ENCODE data around the gene SLC5A11. TPM values are rescaled to one million over a fixed set of nuclear protein-coding genes. Genes with fewer than 3 reads are reported as not detected.

SLC5A11 gene
- total and polyA plus RNA-seq, 2 experiments from 2014 or later = 1.2 to 1.7 TPM

DNA sequence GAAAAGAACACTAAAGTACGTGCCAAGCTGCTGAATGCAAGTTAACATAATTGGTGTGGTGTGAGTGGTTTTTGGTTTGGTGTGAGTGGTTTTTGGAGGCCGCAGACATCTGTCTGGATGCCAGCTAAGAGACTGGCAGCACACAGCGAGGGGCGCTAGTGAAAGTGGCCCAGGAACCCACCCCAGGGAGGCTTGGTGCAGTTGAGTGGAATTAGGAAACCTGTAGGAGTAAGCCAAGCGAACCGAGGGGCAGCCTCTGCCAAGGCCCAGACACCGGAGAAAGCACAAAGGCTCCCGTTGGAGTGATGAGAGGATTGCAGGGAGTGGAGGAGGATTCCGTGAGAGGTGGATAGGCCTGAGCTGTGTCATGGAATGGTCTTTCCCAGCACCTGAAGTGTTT, 24.6 kb upstream of the SLC5A11 start:
- Histone ChIP-seq H3K36me3 (replicated peaks; ENCODE audit: insufficient read depth, low read depth) (no peaks in the 10 kb centered on the region), H3K27ac (no peak overlapping the region), H3K9me2 (replicated peaks; ENCODE audit: insufficient read depth) (no peaks in the 10 kb centered on the region), H3K4me1 (ENCODE audit: insufficient read depth) (no peaks in the 10 kb centered on the region), H3K27me3 (no peaks in the 10 kb centered on the region), H2AFZ (no peak overlapping the region), H3K4me3 (no peak overlapping the region), H4K20me1 (ENCODE audit: insufficient read depth, poor library complexity, severe bottlenecking) (no peaks in the 10 kb centered on the region), H3K9me3 (ENCODE audit: low read depth) (no peaks in the 10 kb centered on the region), H3K79me2 (no peaks in the 10 kb centered on the region), H3K4me2 (no peak overlapping the region)
- TF ChIP-seq, protein P1, sequence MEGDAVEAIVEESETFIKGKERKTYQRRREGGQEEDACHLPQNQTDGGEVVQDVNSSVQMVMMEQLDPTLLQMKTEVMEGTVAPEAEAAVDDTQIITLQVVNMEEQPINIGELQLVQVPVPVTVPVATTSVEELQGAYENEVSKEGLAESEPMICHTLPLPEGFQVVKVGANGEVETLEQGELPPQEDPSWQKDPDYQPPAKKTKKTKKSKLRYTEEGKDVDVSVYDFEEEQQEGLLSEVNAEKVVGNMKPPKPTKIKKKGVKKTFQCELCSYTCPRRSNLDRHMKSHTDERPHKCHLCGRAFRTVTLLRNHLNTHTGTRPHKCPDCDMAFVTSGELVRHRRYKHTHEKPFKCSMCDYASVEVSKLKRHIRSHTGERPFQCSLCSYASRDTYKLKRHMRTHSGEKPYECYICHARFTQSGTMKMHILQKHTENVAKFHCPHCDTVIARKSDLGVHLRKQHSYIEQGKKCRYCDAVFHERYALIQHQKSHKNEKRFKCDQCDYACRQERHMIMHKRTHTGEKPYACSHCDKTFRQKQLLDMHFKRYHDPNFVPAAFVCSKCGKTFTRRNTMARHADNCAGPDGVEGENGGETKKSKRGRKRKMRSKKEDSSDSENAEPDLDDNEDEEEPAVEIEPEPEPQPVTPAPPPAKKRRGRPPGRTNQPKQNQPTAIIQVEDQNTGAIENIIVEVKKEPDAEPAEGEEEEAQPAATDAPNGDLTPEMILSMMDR (IDR thresholded peaks at IDR 0.05; ENCODE audit: poor library complexity) = no peak
- TF ChIP-seq EZH2 (IDR thresholded peaks at IDR 0.05; ENCODE audit: borderline replicate concordance) = no peak
- TF ChIP-seq EZH2phosphoT487 (IDR thresholded peaks at IDR 0.05; ENCODE audit: low read depth, severe bottlenecking, unreplicated experiment) = no peak
- no peak for DNase-seq (ENCODE audit: low spot score)
- WGBS (ENCODE audit: low lambda C conversion rate, missing lambda C conversion rate) = 95% methylated on average over 9 of the region's 9 CpGs

- H4K20me1 ChIP-seq (ENCODE audit: insufficient read depth, poor library complexity, severe bottlenecking) = no peaks in the 10 kb centered on the region
- DNase-seq (ENCODE audit: low spot score) = no peak
- TF ChIP-seq, protein P1 (IDR thresholded peaks at IDR 0.05; ENCODE audit: poor library complexity) = no peak
- TF ChIP-seq EZH2phosphoT487 (IDR thresholded peaks at IDR 0.05; ENCODE audit: low read depth, severe bottlenecking, unreplicated experiment) (no peak), EZH2 (IDR thresholded peaks at IDR 0.05; ENCODE audit: borderline replicate concordance) (no peak)
- H3K9me2 ChIP-seq (replicated peaks; ENCODE audit: insufficient read depth) = no peaks in the 10 kb centered on the region
- no peak overlapping the region for H3K27ac ChIP-seq
- H3K4me3 ChIP-seq = no peak overlapping the region
- 81% methylated on average over 10 of the region's 10 CpGs for WGBS (ENCODE audit: low lambda C conversion rate, missing lambda C conversion rate)
- no peaks in the 10 kb centered on the region for H3K9me3 ChIP-seq (ENCODE audit: low read depth)
- no peaks in the 10 kb centered on the region for H3K27me3 ChIP-seq
- no peaks in the 10 kb centered on the region for H3K4me1 ChIP-seq (ENCODE audit: insufficient read depth)
- no peaks in the 10 kb centered on the region for H3K36me3 ChIP-seq (replicated peaks; ENCODE audit: insufficient read depth, low read depth)
- no peaks in the 10 kb centered on the region for H3K79me2 ChIP-seq
- H2AFZ ChIP-seq = no peak overlapping the region
- no peak overlapping the region for H3K4me2 ChIP-seq
Measured at GRCh38 chr16:24822542-24822941, 23.2 kb upstream of the SLC5A11 start.

DNA sequence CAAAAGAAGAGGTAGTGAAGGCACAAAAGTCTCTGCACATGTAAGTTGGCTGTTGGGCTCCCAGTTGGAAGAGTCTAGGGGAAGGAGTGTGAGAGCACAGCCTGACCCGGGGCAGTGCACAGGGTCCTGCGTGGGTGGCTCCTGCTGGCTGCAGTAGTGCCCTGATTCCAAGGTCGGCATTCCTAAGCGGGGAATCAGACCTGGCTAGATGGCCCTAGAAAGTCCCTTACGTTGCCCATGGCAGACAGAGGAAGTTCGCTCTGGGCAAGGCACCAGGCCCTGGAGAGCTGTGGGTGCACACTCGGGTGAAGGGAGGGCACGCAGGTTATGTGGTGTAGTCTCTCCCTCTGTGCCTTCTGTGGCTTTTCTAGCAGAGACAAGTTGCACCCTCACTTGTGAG, 22.8 kb upstream of the SLC5A11 start:
- Histone ChIP-seq H3K4me1 (ENCODE audit: insufficient read depth) (no peaks in the 10 kb centered on the region), H4K20me1 (ENCODE audit: insufficient read depth, poor library complexity, severe bottlenecking) (no peaks in the 10 kb centered on the region), H3K9me3 (ENCODE audit: low read depth) (no peaks in the 10 kb centered on the region), H3K27ac (no peak overlapping the region), H3K4me3 (no peak overlapping the region), H2AFZ (no peak overlapping the region), H3K79me2 (no peaks in the 10 kb centered on the region), H3K9me2 (replicated peaks; ENCODE audit: insufficient read depth) (no peaks in the 10 kb centered on the region), H3K27me3 (no peaks in the 10 kb centered on the region), H3K36me3 (replicated peaks; ENCODE audit: insufficient read depth, low read depth) (no peaks in the 10 kb centered on the region), H3K4me2 (no peak overlapping the region)
- no peak for DNase-seq (ENCODE audit: low spot score)
- 94% methylated on average over 8 of the region's 8 CpGs for whole genome bisulfite sequencing (ENCODE audit: low lambda C conversion rate, missing lambda C conversion rate)
- no peak for TF ChIP-seq EZH2 (IDR thresholded peaks at IDR 0.05; ENCODE audit: borderline replicate concordance)
- TF ChIP-seq, protein P1 (IDR thresholded peaks at IDR 0.05; ENCODE audit: poor library complexity) = no peak
- TF ChIP-seq EZH2phosphoT487 (IDR thresholded peaks at IDR 0.05; ENCODE audit: low read depth, severe bottlenecking, unreplicated experiment) = no peak

DNA sequence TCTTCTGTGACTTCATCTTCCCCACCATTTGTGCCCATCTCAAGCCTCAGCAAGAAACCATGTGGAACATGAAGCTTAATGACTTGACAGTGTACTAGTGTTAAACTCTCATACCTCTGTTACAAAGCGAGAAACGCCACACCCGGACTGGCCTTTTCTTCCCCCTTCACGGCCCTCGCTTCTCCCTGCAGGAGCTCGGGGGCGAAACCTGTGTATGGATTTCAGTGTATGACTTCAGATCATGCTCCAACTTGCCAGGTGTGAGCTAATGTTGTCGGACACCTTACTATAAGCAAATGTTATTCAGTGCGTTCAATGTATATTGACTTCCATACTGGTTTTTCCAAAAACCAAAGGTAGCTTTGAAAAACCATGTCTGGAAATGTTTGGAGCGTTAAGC, 20.1 kb upstream of the SLC5A11 start:
- H2AFZ ChIP-seq = no peak overlapping the region
- no peak for DNase-seq (ENCODE audit: low spot score)
- WGBS (ENCODE audit: low lambda C conversion rate, missing lambda C conversion rate) = 91% methylated on average over 10 of the region's 10 CpGs

More for the DNA sequence above, 20.1 kb upstream of the SLC5A11 start:
- no peak overlapping the region for H3K4me3 ChIP-seq
- no peaks in the 10 kb centered on the region for H3K36me3 ChIP-seq (replicated peaks; ENCODE audit: insufficient read depth, low read depth)
- no peaks in the 10 kb centered on the region for H3K9me3 ChIP-seq (ENCODE audit: low read depth)
- no peak overlapping the region for H3K4me2 ChIP-seq
- H4K20me1 ChIP-seq (ENCODE audit: insufficient read depth, poor library complexity, severe bottlenecking) = no peaks in the 10 kb centered on the region
- H3K27me3 ChIP-seq = no peaks in the 10 kb centered on the region
- no peaks in the 10 kb centered on the region for H3K4me1 ChIP-seq (ENCODE audit: insufficient read depth)
- no peaks in the 10 kb centered on the region for H3K79me2 ChIP-seq
- no peak for TF ChIP-seq EZH2 (IDR thresholded peaks at IDR 0.05; ENCODE audit: borderline replicate concordance)
- TF ChIP-seq, protein P1 (IDR thresholded peaks at IDR 0.05; ENCODE audit: poor library complexity) = no peak
- no peak for TF ChIP-seq EZH2phosphoT487 (IDR thresholded peaks at IDR 0.05; ENCODE audit: low read depth, severe bottlenecking, unreplicated experiment)
- H3K27ac ChIP-seq = no peak overlapping the region
- H3K9me2 ChIP-seq (replicated peaks; ENCODE audit: insufficient read depth) = no peaks in the 10 kb centered on the region

Data from hepatocyte (in vitro differentiated cells).